ENCODE data around the gene GPRASP2.
A peak's percentile ranks its signal among the peaks of the same experiment; 100 is the strongest.
"Not testable (repeated sequence)": the region's sequence is repeated elsewhere in the genome, so short reads cannot be mapped to it uniquely, and the experiment has no call there.

The GPRASP2 gene

DNA sequence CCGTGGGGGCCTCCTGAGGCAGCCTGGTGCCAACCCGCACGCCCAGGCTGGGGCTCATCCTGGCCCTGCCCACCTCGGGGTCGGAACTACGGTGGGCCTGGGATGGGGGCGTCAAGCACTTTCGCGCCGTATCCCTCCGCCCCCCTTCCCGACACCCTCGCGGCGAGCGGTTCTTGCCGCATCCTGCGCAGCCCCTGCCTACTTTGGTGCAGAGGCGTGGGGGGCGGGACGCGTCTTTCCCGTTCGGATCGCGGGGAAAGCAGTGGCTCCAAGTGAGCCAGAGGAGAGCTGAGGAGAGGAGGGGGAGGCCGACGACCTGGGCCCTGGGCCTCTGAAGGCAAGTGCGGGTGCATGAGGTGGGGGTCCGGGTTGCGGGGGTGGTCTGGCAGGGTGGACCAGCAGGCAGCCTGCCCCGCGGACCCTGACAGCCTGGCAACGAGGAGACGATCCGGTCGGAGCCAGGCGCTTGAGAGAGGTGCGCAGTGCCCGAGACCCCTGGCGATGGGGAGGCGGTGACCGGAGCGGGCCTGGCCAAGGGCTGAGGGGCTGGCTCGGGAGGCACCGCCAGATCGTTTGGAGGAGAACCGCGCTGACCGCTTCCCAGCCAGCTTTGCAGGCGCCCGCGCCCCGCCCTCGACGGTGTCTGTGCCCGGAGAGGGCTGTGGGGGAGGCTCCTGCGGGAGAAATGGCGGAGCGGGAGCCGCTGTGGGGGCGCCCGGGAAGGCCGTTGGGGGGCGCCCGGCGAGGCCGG, at the start of gene GPRASP2:
TSS of gene GPRASP2 (plus strand) at position 233 of the 751 bp plus-strand sequence. CDS start 2,422 bp downstream, outside the sequence.
- DNase-seq: peak; percentile 31

DNA sequence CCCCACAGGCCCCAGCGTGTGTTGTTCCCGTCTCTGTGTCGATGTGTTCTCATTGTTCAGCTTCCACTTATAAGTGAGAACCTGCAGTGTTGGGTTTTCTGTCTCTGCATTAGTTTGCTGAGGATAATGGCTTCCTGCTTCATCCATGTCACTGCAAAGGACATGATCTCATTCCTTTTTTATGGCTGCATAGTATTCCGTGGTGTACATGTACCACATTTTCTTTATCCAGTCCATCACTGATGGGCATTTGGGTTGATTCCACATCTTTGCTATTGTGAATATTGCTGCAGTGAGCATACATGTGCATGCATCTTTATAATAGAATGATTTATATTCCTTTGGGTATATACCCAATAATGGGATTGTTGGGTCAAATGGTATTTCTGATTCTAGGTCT, 48.4 kb upstream of the GPRASP2 start:
- DNase-seq: not testable (repeated sequence)

DNA sequence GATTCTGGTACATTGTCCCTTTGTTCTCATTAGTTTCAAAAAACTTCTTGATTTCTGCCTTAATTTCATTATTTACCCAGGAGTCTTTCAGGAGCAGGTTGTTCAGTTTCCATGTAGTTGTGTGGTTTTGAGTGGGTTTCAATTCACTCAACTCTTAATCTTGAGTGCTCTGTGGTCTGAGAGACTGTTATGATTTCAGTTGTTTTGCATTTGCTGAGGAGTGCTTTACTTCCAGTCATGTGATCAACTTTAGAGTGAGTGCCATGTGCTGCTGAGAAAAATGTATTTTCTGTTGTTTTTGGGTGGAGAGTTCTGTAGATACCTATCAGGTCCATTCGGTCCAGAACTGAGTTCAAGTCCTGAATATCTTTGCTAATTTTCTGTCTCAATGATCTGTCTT, 45.2 kb upstream of the GPRASP2 start:
- not testable (repeated sequence) for DNase-seq

DNA sequence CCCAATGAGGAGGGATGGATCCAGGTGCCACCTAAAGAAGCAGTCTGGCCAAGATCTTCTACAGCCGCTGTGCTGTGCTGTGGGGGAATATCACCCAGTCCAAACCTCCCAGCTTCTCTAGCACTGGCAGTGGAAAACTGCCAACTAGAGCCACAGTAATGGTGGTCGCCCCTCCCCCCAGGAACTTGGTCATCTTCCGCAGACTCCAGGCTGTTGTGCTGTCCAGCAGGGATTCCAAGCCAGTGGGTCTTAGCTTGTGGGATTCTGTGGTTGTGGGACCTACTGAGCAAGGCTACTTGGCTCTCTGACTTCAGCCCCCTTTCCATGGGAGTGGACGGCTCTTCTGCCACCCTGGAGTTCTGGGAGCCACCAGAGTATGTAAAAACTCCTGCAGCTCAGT, 42.7 kb upstream of the GPRASP2 start:
- DNase-seq: no peak

DNA sequence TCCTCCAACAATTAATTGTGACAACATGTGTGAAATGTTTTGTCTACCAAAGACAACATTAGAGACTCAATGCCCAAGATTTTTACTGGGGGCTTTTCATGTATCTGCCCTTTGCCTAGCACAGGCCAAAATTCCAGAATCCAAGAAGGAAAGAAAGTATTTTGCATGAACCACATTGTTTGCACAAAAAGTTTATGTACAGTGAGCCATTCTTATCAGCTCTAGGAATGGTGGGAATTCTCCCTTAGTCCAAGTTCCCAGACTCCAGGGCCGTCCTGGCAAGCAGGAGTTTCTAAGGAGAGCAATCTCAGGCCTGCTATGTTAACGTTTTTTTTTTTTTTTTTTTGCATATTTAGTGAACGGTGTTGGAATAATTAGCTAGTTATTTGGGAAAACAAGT, 39.4 kb upstream of the GPRASP2 start:
- no peak for DNase-seq

DNA sequence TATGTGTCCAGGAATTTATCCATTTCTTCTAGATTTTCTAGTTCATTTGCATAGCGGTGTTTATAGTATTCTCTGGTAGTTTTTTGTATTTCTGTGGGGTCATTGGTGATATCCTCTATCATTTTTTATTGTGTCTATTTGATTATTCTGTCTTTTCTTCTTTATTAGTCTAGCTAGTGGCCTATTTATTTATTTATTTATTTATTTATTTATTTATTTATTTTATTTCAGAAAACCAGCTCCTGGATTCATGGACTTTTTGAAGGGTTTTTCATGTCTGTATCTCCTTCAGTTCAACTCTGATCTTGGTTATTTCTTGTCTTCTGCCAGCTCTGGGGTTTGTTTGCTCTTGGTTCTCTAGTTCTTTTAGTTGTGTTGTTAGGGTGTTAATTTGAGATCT, 34.8 kb upstream of the GPRASP2 start:
- DNase-seq: not testable (repeated sequence)

DNA sequence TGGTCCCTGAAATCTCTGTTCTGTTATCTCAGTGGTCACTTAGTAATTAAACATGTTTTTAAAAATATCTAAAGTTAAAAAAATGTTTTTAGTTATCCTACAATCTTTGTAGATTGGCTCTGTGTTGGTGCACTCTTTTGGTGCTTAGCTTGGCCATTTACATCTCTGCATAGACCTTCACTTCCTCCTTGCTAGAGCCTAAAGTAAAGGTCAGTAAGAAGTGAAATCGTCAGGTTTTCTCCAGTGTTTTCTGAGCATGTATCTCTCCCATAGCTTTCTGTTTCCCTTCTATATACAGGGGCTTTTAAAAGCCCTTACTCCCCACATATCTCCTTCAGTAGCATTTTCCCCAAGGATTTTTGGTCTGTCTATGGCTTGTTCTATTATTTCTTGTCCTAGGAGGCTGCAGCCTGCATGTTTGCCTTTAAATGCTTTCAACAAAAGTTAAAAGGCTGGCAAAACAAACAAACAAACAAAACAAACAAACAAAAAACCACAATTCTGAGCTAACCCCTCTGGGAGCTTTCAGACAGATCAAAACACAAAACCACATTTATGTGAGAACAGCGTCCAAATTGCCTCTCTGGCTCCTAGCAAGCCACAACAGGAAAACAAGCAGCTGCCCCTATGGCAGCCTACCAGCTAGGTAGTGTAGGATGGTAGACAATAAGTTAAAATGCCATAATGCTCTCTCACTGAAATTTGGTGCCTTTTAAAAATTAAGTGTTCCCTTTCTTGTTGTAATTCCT, 27.3 kb upstream of the GPRASP2 start:
- DNase-seq: peak; percentile 43

DNA sequence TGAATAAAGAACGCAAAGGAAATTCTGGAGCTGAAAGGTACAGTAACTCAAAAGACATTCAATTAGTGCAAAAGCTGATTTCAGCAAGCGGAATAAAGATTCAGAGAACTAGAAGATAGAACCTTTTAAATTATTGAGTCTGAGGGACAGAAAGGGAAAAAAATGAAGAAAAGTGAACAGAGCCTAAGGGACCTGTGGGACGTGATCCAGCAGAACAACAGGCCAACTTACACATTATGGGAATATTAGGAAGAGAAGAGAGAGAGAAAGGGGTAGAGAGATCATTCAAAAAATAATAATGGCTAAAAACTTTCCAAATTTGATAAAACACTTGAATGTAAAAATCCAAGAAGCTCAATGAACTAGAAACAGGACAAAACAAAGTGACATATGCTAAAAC, 17.5 kb upstream of the GPRASP2 start:
- DNase-seq: no peak

DNA sequence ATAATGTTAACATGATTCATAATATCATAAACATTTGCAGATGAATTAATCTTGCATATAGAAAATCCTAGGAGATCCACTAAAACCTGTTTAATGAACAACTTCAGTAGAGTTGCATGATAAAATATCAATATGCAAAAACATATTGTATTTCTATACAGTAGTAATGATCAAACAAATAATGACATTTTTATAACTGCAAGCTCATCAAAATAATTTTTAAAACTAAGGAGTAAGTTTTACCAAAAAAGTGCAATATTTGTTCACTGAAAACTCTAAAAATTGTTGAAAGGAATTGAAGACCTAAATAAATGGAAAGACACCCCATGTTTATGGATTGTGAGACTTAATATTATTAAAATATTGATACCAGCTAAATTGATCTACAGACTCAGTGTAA, 15.9 kb upstream of the GPRASP2 start:
- DNase-seq: no peak

DNA sequence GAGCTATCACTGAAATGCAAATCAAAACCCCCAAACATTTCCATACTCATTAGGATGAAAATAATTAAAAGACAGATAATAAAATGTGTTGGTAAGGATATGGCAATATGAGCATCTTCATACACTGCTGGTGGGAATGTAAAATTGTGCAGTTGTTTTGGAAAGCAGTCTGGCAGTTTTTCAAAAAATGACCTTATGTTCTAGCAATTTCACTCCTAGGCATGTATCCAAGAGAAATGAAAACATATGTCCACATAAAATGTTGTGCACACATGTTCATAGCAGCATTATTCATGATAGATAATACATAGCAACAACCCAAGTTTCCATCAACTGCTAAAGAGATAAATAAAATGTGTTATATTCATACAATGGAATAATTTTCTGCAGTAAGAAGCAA, 14.8 kb upstream of the GPRASP2 start:
- DNase-seq: no peak

DNA sequence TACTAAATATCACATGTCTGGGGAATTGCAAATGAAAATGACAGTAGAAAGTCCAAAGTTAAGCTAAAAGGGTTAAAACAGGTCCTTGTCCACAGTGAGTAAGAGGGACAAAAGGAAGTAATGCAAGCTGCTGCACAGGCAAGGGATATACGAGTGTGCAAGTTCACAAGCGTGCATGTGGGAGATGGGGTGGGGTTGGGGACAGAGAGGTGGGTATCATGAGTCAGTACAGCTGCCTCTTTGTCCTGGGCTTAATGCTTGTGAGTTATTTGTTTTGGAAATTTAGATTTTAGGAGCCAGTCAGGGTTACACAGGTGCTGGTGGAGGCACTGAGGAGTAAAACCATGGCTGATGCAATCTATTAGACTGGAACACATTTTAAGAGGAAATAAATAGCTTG, 3.3 kb upstream of the GPRASP2 start:
- no peak for DNase-seq

DNA sequence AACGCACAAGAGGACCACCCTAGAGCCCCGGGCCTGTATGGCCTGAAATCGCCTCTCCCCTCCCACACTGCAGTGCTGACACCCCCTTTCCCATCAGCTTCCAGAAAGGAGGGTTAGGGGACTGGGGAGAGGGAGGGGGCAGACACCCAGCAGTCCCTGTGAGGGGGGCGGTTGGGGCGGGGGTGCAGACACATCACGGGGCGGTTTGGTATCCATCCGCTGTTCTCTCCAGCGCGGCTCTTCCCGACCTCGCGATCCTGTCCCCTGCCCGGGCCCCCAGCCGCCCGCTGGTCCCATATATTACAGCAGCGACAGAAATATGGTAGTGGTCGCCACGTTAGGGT, 404 bp upstream of the GPRASP2 start:
- DNase-seq: no peak

DNA sequence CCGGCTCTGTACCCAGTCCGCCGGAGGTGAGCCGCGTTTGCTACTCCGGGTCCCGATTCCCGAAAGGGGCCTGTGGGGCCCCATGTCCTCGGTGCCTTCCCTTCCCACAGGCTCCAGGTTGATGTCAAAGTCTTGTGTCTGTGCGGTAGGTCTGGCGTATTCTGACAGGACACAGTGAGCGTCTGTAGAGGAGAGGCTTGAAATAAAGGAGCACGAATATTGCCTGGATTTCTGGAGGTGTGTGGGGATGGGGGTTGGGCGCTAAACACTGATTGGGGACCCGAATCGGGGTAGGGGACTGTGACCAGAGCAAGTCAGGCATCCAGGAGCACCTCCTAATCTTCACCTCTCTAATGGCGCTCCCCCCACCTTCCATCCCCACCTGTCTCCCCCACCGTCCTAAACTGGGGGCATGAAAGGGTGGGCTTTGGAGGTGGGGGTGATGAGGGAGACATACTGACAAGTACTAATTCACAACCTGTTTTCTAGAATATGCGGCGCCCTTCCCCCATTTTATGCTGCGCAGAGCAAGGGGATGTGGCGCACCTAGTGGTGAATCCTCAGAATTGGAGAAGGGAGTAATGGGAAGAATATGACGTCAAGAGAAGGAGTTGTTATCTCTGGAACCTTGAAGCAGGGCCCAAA, 855 bp downstream of the GPRASP2 start:
- DNase-seq: peak; percentile 49

DNA sequence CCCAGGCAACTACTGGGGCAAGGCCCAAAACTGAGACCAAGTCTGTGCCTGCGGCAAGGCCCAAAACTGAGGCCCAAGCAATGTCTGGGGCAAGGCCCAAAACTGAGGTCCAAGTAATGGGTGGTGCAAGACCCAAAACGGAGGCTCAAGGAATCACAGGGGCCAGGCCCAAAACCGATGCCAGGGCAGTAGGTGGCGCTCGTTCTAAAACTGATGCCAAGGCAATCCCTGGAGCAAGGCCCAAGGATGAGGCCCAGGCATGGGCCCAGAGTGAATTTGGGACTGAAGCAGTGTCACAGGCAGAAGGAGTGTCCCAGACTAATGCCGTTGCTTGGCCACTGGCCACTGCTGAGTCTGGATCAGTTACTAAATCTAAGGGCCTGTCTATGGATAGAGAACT, 2.7 kb downstream of the GPRASP2 start:
- no peak for DNase-seq

DNA sequence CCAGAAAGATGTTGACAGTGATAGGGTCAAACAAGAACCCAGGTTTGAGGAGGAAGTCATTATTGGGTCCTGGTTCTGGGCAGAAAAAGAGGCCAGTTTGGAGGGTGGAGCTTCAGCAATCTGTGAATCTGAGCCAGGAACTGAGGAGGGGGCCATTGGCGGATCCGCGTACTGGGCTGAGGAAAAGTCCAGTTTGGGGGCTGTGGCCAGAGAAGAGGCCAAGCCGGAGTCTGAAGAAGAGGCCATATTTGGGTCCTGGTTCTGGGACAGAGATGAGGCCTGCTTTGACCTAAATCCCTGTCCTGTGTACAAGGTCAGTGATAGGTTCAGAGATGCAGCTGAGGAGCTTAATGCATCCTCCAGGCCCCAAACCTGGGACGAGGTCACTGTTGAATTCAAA, 3.7 kb downstream of the GPRASP2 start:
- no peak for DNase-seq

DNA sequence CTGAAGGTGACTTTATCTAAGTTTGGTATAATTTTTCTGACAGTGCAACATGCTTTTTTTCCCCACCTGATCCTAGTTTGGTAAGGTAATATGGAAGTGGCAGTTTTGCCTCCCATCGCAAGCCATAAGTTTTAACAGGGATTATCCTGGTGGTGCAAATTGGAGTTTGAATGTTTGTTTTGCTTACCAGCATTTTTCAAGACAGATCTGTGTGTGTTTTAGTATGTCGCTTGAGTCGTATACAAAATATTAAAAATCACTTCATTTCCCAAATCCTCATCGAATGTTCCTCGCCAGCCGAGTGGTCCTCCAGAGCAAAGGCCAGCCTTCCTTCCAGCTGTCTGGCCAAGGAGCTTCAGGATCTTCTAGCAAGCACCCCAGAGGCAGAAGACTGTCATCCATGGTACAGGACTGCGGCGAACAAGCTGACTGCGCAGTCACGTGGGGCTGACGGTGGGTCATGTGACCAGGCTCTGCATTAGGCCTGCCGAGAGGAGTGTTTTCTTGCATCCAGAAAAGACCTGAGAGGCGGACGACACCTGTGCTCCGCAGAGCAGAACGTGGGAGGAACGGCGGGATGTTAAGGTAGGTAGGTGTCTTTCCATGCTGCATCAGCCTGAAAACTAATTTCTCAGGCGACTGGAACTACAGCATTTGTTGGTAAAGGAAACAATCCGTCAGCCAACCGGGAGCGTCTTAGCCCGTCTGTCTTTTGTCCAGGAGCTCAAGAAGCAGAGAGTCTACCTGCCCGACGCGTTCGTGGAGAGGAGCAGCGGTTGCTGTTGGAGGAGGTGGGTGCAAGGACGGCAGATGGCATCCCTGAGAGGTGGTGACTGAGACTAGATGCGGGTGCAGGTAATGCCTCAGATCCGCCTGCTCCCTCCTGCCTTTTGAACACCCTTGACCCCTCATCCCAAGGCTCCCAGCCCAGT, 8.3 kb downstream of the GPRASP2 start, which contains the start of gene GPRASP3:
TSS of gene GPRASP3 (plus strand) at position 507 of the 932 bp plus-strand sequence. CDS start 28,253 bp downstream, outside the sequence.
- DNase-seq: peak; percentile 65

DNA sequence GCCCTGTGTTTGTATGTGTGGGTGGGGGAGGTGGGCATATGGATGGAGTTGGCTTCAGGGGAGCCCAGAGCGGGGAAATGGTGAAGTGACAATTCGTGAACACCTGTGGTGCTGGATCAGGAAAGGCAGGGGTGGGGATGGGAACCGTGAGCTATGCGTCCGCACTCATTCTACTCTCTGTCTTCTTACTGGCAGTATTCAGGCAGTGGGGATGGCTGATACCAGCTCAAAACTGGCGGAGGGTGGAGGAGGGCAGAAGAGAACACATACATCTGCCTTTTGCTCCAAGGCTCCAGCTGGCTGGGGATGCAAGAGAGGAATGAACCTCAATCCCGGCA, 8.9 kb downstream of the GPRASP2 start:
- DNase-seq: not testable (repeated sequence)

DNA sequence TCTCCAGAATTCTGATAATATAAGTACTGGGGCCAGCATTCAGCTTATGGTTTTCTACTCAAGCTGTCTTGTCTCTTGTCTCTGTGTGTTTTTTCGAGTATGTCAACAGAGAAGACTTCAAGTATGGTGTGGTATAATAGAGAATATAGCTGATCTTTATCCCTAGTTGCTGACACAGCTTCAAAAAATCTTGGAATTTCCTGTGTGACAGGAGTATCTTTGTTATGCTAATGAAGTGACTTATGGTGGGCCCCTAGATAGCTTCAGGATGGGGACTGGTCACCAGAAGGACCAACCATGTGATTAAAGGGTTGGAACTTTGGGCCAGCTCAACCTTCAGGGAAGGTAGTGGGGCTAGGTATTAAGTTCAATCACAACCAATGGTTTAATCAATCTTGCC, 11.2 kb downstream of the GPRASP2 start:
- DNase-seq: no peak

DNA sequence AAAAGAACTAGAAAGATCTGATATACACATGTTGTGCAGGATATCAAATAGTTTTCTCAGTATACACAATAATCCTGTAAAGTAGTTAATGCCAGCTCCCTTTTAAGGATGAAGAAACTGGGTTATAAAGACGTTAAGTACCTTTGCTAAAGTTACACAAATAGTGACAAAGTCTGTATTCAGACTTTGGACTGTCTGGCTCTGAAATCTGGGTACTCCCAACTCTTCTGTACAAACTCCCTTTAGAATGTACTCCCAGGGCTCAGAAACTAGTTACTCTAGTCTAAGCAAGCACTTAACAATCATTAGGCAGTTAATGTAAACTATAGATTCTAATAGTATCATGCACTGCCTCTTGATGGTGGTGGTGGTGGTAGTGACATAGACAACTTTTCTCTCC, 15.5 kb downstream of the GPRASP2 start:
- no peak for DNase-seq

DNA sequence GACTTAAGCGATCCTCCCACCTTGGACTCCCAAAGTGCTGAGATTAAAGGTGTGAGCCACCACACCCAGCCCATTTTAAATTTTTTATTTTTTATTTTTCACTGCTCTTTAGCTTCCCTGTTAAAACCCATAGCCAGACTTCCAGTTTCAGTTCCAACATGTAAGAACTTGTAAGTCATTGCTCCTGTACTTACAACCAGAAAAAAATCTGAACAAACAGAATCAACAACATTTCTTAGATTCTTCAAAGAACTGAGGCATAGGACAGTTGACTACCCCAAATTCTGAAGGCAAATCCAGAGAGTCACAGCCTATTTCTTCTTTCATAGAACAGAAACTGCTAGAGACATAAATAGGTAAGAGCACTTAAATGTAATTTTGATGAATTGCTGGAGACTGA, 16.4 kb downstream of the GPRASP2 start:
- DNase-seq: no peak

DNA sequence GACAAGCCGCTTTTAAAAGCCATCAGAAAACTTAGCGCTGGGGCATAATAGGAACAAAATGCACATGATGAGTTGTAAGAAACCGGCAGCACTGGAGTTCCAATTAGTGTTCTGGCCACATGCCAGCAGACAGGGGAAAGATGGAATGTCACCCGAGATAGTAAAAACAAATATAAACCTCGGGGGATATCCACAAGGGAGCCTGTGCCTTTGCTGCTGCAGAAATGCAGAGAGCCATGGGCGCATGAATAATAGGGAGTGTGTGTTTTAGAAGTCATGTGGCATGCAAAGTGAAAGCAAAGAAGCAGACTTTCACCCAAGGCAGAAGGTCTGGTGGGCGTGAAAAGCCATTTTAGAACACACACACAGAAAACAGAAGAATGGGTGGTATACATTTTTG, 27.4 kb downstream of the GPRASP2 start:
- DNase-seq: no peak

DNA sequence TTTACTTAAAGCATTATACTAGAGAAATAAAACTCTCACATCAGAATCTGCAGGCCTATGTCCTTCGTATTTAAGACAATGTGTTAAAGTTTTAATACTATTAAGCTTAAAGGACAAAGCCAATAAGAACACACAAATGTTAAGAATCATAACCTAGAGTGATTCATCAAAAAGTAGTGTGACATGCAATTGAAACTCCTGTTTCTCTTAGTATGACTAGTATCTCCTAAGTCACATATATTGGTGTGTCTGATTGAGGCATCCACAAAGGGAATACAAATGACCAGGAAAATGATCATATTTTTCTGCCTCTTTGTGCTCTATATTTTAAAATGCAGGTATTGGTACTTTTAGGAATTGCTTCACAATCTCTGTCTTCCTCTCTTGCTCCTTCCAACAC, 32.1 kb downstream of the GPRASP2 start:
- DNase-seq: no peak

DNA sequence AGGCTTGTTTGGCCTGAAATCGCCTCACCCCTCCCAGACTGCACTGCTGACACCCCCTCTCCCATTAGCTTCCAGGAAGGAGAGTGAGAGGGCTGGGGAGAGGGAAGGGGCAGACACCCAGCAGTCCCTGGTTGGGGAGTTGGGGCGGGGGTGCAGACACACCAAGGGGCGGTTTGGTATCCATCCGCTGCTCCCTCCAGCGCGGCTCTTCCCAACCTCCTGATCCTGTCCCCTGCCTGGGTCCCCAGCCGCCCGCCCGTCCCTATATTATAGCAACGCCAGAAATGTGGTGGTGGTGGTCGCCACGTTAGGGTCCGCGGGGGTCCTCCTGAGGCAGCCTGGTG, 33.2 kb downstream of the GPRASP2 start:
- DNase-seq: no peak
